Raji (cell line): ENCODE data around the gene TASOR2.

ENCODE experiments used
- POLR2A ChIP-seq: IDR thresholded peaks from 2 replicates; pipeline ENCODE4 v1.6.1; 2011; ENCODE audit warnings: low read depth, low read length, control low read depth; ENCODE audit not compliant: insufficient read depth

Gene TASOR2, protein sequence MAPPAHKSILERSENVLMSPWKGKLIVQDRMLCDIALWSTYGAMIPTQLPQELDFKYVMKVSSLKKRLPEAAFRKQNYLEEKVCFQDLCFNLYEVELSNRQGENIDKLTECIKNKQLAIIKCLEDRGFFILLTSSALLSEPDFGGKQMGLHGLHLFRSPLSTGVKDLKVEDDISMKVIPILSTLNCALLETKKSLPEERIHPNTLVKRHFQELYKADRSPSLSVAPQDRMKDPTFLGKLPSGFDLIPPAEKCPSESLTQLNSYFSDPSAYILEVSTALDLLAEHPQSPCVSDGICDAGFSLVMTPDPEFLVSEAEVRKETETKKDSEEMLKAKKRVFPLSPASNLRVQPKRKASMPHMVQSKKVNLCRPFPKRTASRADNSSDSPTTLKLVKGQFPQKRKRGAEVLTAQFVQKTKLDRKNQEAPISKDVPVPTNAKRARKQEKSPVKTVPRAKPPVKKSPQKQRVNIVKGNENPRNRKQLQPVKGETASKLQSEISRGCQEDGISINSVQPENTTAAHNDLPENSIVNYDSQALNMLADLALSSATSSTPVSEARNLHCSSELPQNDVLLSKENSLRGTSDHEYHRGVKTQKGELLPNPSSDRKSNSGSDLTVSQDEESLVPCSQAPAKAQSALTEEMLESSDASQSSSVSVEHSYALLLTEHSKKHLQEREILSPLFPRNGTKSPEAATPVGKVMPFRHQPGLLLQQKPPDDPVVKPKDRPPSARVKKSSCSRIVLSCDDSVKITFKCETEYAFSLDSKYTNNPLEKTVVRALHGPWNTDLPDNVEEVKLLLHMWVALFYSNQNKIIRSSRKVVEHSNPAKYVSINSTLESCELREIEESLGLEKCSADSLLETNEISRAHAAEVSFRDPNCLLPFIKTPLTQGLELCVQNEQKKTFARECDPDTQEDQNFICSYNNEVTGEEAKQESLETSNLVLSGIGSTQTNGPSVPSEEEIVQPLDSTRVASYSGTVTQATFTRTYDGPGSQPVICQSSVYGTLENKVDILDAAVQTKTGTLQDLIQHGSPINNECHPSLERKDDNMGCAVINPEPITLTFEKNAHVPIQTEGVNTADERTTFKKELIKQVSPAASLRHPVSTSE (N-terminal part only)

DNA sequence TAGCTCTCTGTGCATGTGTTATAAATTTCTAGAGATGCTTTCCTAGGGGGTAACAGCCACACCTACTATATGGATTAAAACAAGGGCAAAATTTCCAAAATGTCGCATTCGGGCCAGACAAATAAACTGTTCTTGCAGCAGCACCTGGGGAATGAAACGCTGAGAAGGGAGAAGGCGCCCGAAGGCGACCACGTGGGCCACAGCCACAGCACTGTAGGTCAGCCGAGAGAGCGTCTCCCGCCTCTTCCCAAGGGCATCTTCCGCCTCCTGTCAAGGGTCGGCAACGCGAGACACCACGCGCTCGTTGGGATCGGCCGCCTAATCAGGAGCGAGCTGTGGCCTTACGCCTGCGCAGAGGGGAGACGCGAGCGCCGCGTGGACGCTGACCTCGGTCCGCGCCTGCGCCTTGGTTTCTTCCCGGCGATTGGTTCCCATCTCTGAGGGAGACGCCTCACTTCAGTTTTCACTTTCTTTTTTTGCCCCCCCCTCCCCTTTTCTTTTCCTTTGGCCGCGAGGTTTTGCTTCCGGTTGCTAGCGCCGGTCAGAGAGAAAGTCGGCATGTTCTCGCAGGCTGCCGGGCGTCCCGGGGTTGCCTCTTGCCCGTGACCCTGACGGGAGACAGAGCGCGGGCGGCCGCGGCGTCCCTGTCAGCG is at the start of gene TASOR2:
Gene TASOR2, plus strand, starts transcription at position 521 of the 653 bp plus-strand sequence. CDS start 35,805 bp downstream, outside the sequence.
- TF ChIP-seq POLR2A: peak; percentile 87

DNA sequence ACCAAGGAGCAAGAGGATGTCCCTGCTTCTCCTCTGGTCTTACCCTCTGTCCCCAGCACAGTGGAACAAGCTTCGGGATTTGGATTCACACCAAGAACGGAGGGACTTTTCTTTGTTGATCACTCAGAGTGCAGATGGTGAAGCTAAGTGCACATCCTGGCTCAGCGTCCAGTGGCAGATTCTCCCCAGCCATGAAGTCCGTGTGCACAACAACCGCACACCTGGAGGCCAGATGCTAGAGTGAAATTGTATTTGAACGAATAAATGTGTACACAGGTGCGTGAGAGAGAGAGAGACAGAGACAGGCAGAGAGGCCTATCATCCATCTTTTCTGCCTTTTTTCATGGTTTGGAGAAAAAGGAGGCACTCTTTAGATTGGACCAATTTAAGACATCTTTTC is 49.7 kb upstream of the TASOR2 start:
- no peak for TF ChIP-seq POLR2A

DNA sequence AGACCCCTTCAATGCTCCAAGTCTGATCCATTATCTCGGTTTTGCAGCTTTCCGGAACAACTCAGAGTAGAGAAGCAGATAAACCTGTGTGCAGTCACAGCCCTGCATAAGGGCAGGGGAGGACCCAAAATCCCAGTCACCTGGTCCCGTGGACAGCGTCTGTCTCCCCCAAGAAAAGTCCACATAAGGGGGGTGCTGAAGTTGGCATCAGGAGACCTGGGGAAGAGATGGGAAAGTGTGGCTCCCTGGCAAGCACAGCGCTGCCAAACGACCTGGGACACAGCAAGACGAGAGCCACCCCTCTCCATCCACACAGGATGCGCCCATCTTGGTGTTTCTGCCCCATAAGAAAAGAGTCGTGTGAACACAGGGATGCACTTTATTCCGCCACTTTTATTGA is 46.1 kb upstream of the TASOR2 start:
- no peak for TF ChIP-seq POLR2A

DNA sequence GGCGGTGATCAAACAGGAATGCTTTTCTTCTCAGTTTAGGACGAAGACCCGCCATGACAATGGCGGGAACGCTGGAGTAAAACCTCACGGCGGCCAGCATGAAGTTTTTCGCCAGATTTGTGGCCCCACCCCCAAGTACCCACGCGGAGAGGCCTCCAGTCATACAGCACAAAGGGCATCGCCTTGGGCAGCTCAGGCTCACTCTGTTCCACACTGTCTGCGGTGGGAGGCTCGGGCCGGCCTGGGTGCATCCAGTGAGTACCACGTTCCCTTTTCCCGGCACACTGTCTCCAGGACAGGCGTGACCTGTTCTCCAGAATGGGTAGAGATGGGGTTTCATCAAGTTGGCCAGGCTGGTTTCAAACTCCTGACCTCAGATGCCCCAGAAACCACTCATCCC is 45.6 kb upstream of the TASOR2 start:
- TF ChIP-seq POLR2A: no peak

DNA sequence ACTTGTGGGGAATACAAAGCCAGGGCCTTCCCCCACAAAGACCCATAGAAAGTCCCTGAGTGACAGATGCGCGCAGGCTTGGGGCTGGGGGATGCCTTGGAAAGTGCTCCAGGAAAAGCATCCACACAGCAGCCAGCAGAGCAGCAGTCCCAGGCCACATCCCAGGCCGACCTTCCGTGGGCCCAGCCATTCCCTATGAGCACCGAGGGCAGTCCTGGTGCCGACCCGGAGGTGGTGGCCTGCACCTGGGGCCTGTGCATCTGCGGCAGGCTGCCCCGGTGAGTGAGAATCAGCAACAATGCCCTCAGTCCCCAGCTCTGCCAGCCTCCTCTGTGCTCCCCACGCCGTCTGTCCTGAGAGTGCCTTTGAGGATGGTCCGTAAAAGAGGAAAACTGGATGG is 44.6 kb upstream of the TASOR2 start:
- no peak for TF ChIP-seq POLR2A

DNA sequence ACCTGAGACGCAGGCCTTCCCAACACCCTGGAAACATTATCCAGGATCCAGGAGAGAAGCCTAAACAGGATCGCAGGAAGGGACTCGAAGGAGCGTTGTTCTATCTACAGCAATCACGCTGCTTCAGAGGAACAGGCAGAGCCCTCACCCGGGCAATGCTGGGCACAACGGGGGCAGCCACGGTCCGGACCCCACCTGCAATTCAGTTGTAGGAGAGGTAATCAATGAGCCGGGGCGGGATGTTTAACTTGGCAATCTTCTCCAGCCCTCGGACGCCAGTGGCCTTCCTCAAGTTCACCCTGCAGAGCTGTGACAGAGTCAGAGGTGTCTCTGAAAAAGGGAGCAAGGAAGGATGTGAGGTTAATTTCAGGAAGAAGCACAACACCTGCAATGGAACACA is 44.1 kb upstream of the TASOR2 start:
- no peak for TF ChIP-seq POLR2A

DNA sequence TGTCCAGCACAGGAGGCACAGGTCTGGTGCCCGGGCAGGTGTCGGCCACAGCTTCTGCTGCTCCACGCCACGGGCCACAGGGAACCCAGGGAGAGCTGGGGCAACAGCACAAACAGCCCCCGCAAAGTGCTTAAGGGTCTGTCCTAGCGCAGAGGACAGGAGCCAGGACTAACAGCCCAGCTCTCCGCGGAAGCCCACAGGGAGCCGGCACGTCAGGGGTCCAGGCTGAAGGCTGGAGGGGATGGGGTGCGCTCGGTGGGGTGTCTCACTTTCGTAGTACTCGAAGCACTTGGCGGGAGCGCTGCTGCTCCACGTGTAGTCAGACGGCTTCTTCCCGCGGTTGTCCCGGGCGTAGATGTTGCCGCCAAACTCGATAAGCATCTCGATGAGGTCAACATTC is 43.1 kb upstream of the TASOR2 start:
- no peak for TF ChIP-seq POLR2A

DNA sequence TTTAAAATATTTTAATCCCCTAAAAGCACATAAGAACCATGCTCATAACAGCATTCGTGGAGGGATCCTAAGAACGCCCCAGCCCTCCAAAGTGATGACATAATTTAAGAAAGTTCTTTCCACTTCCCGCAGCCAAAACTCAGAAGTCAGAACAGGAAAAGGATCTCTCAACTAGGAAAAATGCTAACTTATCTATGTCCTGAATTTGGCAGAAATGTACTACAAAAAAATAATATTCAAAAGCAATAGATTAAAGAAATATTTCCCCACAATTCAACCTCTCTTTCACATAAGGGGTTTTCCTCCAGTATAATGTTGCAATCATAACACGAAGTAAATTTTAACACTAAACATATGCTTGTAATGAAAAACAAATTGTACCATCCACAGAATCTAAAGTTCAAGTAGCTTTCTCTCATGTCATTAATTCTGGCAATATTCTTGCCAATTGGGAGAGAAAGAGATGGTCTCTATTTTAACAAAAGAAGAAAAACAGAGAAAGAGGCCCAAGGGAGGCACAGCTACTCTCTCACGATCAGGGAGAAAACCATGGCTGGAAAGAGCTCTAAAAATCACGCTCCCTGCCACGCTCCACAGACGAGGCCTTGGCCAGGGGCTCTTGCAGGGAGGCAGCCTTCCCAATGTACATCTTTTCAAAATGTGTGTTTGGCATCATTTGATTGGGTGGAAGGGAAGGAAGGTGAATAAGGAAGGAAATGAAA is 41.1 kb upstream of the TASOR2 start:
- TF ChIP-seq POLR2A: no peak

DNA sequence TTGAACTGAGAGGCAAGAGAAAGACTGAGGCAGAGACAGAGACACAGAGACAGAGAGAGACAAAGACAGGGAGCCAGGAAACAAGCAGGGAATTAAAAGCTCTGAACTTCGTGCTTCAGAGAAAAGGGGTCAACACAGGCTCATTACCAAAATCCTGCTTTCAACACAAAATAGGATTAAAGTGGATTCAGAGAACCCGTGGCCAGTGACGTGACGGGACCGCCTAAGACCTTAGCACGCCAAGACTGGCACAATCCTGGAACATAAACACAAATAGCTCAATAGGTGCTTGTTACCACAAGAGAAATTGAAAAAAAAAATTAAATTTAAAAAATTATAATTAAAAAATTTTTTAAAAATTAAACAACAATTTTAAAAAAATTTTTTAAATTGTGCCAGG is 39.7 kb upstream of the TASOR2 start:
- TF ChIP-seq POLR2A: no peak

DNA sequence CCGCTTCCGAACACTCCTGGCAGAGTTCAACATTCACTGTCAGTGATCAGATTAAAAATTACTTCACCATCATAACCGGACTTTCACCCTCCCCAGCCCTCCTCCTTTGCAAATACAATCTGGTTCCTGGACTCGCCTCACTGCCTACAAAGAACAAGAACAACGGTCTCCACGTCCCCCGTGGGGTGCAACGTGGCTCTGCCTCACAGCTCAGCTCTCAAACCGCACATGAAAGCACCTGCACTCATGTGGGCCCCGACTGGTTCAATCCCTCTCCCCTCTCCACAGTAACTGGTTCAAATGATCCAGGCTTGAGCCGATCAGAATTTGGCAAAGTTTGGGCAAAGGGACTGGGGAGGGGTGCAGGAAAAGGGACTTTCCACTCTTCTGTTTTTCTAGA is 39.3 kb upstream of the TASOR2 start:
- TF ChIP-seq POLR2A: no peak

DNA sequence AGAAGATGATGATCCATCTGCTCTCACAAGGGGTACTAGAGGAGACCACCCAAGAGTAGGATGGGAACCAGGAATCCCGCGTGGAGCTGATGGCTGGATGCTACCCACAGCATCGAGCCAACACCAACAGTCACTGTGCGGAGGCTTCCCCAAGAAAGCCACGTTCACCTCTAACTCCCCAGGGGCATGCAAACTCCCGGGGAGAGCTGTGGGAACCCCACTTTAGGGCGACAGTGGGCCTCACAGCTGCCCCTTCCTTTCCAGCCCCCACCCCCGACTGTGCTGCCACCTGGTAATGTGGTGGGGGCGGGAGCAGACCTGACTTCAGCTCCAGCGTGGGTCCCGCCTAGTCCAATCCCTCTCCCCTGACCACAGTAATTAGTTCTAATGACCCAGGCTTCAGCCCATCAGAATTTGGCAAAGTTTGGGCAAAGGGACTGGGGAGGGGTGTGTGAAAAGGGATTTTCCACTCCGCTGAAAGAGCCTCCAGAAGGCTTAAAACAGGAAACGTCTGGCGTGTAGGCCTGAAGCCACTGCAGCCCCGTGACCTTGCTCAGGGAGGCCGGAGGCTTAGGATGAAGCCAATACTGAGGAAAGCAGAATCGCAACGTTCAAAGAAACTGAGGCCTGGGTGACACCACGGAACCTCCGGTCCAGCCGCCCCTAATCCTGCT is 38.6 kb upstream of the TASOR2 start:
- no peak for TF ChIP-seq POLR2A

DNA sequence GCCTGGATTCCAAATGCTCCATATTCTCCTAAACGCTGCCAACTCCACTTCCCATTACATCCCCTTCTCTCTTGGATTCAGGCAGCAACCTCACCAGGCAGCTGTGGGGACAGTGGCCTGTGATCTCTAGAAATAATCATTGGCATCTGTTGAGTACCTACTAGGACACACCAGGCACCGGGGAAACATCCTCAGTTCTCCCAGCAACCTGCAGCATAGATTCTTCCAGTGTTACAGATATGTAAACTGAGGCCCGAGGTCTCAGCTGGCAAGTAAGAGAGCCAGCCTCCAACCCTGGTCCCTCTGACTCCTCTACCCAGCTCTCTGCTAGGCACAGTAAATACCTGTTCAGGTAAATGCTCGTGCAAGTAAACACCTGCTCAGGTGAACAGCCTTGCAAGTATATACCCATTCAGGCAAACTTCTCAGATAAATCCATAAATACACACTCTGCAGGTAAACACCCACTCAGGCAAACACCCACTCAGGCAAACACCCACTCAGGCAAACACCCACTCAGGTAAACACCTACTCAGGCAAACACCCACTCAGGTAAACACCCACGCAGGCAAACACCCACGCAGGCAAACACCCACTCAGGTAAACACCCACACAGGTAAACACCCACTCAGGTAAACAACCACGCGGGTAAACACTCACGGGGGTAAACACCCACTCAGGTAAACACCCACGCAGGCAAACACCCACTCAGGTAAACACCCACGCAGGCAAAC is 37.0 kb upstream of the TASOR2 start:
- no peak for TF ChIP-seq POLR2A
